T-helper 1 cell treated with Interleukin-12 subunit alpha and Interleukin-12 subunit beta and Interleukin-4 antibody, amounts not matched to agents 30 μg/mL and 1 μg/mL, for 36 hours (primary cell): ENCODE measurements around the gene SH2D2A.

Experiments
- H3K27ac Mint-ChIP-seq: one replicate; pipeline ENCODE4 v1.8.0; 2021; ENCODE audit warnings: mild to moderate bottlenecking, mixed read lengths
- H3K27me3 Mint-ChIP-seq: one replicate; pipeline ENCODE4 v1.8.0; 2021; ENCODE audit warnings: low read depth, mixed read lengths
- H3K36me3 Mint-ChIP-seq: one replicate; pipeline ENCODE4 v1.8.0; 2021; ENCODE audit warnings: low read depth, mixed read lengths
- H3K4me1 Mint-ChIP-seq: one replicate; pipeline ENCODE4 v1.8.0; 2021; ENCODE audit warnings: low read depth, mixed read lengths
- H3K4me3 Mint-ChIP-seq: one replicate; pipeline ENCODE4 v1.8.0; 2021; ENCODE audit warnings: mild to moderate bottlenecking, moderate library complexity, mixed read lengths
- H3K9me3 Mint-ChIP-seq: one replicate; pipeline ENCODE4 v1.8.0; 2021; ENCODE audit warnings: mixed read lengths

The SH2D2A gene

GRCh38 chr1:156823210-156823790, 6.7 kb upstream of the SH2D2A start:
- peaks cover 8% of the 10 kb centered on the region for H3K36me3 Mint-ChIP-seq
- H3K9me3 Mint-ChIP-seq = peaks cover 4% of the 10 kb centered on the region
- H3K27me3 Mint-ChIP-seq = no peaks in the 10 kb centered on the region
- no peak overlapping the region for H3K27ac Mint-ChIP-seq
- peaks cover 32% of the 10 kb centered on the region for H3K4me1 Mint-ChIP-seq
- H3K4me3 Mint-ChIP-seq = no peak overlapping the region

GRCh38 chr1:156822680-156823079, 6.0 kb upstream of the SH2D2A start:
- H3K4me3 Mint-ChIP-seq = no peak overlapping the region
- H3K9me3 Mint-ChIP-seq = peaks cover 4% of the 10 kb centered on the region
- peaks cover 11% of the 10 kb centered on the region for H3K36me3 Mint-ChIP-seq
- H3K27ac Mint-ChIP-seq = no peak overlapping the region
- H3K4me1 Mint-ChIP-seq = peaks cover 36% of the 10 kb centered on the region
- H3K27me3 Mint-ChIP-seq = no peaks in the 10 kb centered on the region

- H3K36me3 Mint-ChIP-seq = peaks cover 11% of the 10 kb centered on the region
These were observed 5.2 kb upstream of the SH2D2A start for GRCh38 chr1:156821801-156822200.

GRCh38 chr1:156815961-156816422, 656 bp downstream of the SH2D2A start:
- Mint-ChIP-seq H3K27ac (peak overlapping the region; percentile 100), H3K9me3 (peaks cover 4% of the 10 kb centered on the region), H3K36me3 (peaks cover 60% of the 10 kb centered on the region), H3K4me1 (peaks cover 60% of the 10 kb centered on the region), H3K4me3 (peak overlapping the region; percentile 89), H3K27me3 (no peaks in the 10 kb centered on the region)

More at GRCh38 chr1:156821801-156822200, 5.2 kb upstream of the SH2D2A start:
- Mint-ChIP-seq H3K27ac (peak overlapping the region; percentile 7), H3K27me3 (no peaks in the 10 kb centered on the region), H3K4me3 (no peak overlapping the region), H3K4me1 (peaks cover 40% of the 10 kb centered on the region), H3K9me3 (peaks cover 4% of the 10 kb centered on the region)

- Mint-ChIP-seq H3K36me3 (peaks cover 58% of the 10 kb centered on the region), H3K27me3 (no peaks in the 10 kb centered on the region), H3K9me3 (no peaks in the 10 kb centered on the region), H3K27ac (peak overlapping the region; percentile 100), H3K4me3 (peak overlapping the region; percentile 89), H3K4me1 (peaks cover 56% of the 10 kb centered on the region)
These were observed 1.3 kb downstream of the SH2D2A start for GRCh38 chr1:156815307-156815826.

- H3K4me3 Mint-ChIP-seq = peak overlapping the region; percentile 89
- peak overlapping the region; percentile 100 for H3K27ac Mint-ChIP-seq
- no peaks in the 10 kb centered on the region for H3K9me3 Mint-ChIP-seq
- no peaks in the 10 kb centered on the region for H3K27me3 Mint-ChIP-seq
- H3K36me3 Mint-ChIP-seq = peaks cover 57% of the 10 kb centered on the region
- peaks cover 54% of the 10 kb centered on the region for H3K4me1 Mint-ChIP-seq
These were observed 1.9 kb downstream of the SH2D2A start for GRCh38 chr1:156814571-156815260.

- Mint-ChIP-seq H3K27me3 (no peaks in the 10 kb centered on the region), H3K36me3 (peaks cover 61% of the 10 kb centered on the region), H3K27ac (peak overlapping the region; percentile 100), H3K9me3 (no peaks in the 10 kb centered on the region), H3K4me3 (peak overlapping the region; percentile 89), H3K4me1 (peaks cover 57% of the 10 kb centered on the region)
These were observed 2.7 kb downstream of the SH2D2A start for GRCh38 chr1:156813750-156814570.

GRCh38 chr1:156813298-156813697, 3.4 kb downstream of the SH2D2A start:
- Mint-ChIP-seq H3K27me3 (no peaks in the 10 kb centered on the region), H3K4me3 (peak overlapping the region; percentile 89), H3K27ac (peak overlapping the region; percentile 100), H3K4me1 (peaks cover 62% of the 10 kb centered on the region), H3K36me3 (peaks cover 67% of the 10 kb centered on the region), H3K9me3 (no peaks in the 10 kb centered on the region)

- Mint-ChIP-seq H3K27ac (peak overlapping the region; percentile 100), H3K27me3 (no peaks in the 10 kb centered on the region), H3K36me3 (peaks cover 72% of the 10 kb centered on the region), H3K9me3 (no peaks in the 10 kb centered on the region), H3K4me1 (peaks cover 67% of the 10 kb centered on the region), H3K4me3 (peak overlapping the region; percentile 89)
These were observed 4.2 kb downstream of the SH2D2A start for GRCh38 chr1:156812293-156812990.

- H3K4me1 Mint-ChIP-seq = peaks cover 71% of the 10 kb centered on the region
- no peaks in the 10 kb centered on the region for H3K27me3 Mint-ChIP-seq
- peak overlapping the region; percentile 100 for H3K27ac Mint-ChIP-seq
- H3K4me3 Mint-ChIP-seq = peak overlapping the region; percentile 89
- no peaks in the 10 kb centered on the region for H3K9me3 Mint-ChIP-seq
- peaks cover 82% of the 10 kb centered on the region for H3K36me3 Mint-ChIP-seq
These were observed 5.5 kb downstream of the SH2D2A start for GRCh38 chr1:156811168-156811567.

GRCh38 chr1:156809711-156810366, 6.8 kb downstream of the SH2D2A start:
- Mint-ChIP-seq H3K36me3 (peaks cover 78% of the 10 kb centered on the region), H3K27me3 (no peaks in the 10 kb centered on the region), H3K27ac (peak overlapping the region; percentile 94), H3K4me3 (peak overlapping the region; percentile 51), H3K9me3 (no peaks in the 10 kb centered on the region), H3K4me1 (peaks cover 71% of the 10 kb centered on the region)

- Mint-ChIP-seq H3K27ac (peak overlapping the region; percentile 94), H3K27me3 (no peaks in the 10 kb centered on the region), H3K4me1 (peaks cover 71% of the 10 kb centered on the region), H3K4me3 (peak overlapping the region; percentile 83), H3K36me3 (peaks cover 77% of the 10 kb centered on the region), H3K9me3 (no peaks in the 10 kb centered on the region)
These were observed 7.4 kb downstream of the SH2D2A start for GRCh38 chr1:156809281-156809680.

- Mint-ChIP-seq H3K27ac (peak overlapping the region; percentile 94), H3K27me3 (no peaks in the 10 kb centered on the region), H3K4me1 (peaks cover 76% of the 10 kb centered on the region), H3K4me3 (peak overlapping the region; percentile 83), H3K9me3 (no peaks in the 10 kb centered on the region), H3K36me3 (peaks cover 74% of the 10 kb centered on the region)
These were observed 8.2 kb downstream of the SH2D2A start for GRCh38 chr1:156808186-156809030.
